HepG2 (cell line): Measurements from ENCODE around the gene RAD18. TPM values are rescaled to one million over a fixed set of nuclear protein-coding genes. Genes with fewer than 3 reads are reported as not detected.

Experiments used
- ATAC-seq: fragments of 200-7000 bp; cut with Tn5 transposase; 3 replicates; pipeline ENCODE4 v1.9.1; 2020; ENCODE audit warnings: mild to moderate bottlenecking, moderate library complexity
- BruUV-seq: library from RNA; stranded (reverse); fragments of 400-500 nt; replicated peaks from 2 replicates; lab custom pipeline; 2021; lab: Mats Ljungman, UMichigan
- CTCF ChIA-PET: fragments of 300-600 bp; formaldehyde crosslinking; extraction: SDS; loops from one replicate; lab custom pipeline; 2021; ENCODE audit warnings: low total read pairs, inconsistent platforms, low intra/inter-chr PET ratio; lab: Yijun Ruan, JAX
- POLR2A ChIA-PET: fragments of 350-600 bp; sonication (Branson Sonifier 250); formaldehyde crosslinking; loops from one replicate; lab custom pipeline; 2020; ENCODE audit warnings: antibody characterized with exemption, inconsistent platforms; lab: Yijun Ruan, JAX
- DNase-seq: peaks from one replicate; pipeline ENCODE4 v3.0.0-alpha.2; 2015; ENCODE audit warnings: low spot score
- FAIRE-seq: peaks from 3 replicates; lab custom pipeline; 2011; peaks lifted over from hg19 to GRCh38; lab: Jason Lieb, UNC
- H2AFZ ChIP-seq: one replicate; pipeline ENCODE4 v1.6.1; 2011; ENCODE audit warnings: low read length, inconsistent platforms
- H3K27ac ChIP-seq: fragments of 300-600 bp; 3 replicates; pipeline ENCODE4 v1.8.0; 2011; ENCODE audit warnings: mixed run types, mild to moderate bottlenecking, mixed read lengths, low read length, inconsistent platforms; ENCODE audit not compliant: insufficient read depth; ENCODE audit errors: extremely low read length
- H3K27me3 ChIP-seq, 2 experiments: fragments of 200-600 bp in 1 of 2; 2 replicates in 1 of 2; 3 replicates in 1 of 2; pipeline versions ENCODE4 v1.6.0 to v1.8.0; 2011; ENCODE audit warnings: low read length in 2 of 2, mild to moderate bottlenecking in 2 of 2, moderate library complexity in 2 of 2, inconsistent platforms in 1 of 2; ENCODE audit not compliant: insufficient read depth in 2 of 2, control insufficient read depth in 1 of 2
- H3K36me3 ChIP-seq, 2 experiments: fragments of 200-600 bp in 1 of 2; replicated peaks in 1 of 2; 2 replicates in 1 of 2; 3 replicates in 1 of 2; pipeline versions ENCODE4 v1.5.1 to v1.8.0; 2011; ENCODE audit warnings: low read length in 2 of 2, inconsistent platforms in 1 of 2; ENCODE audit not compliant: insufficient read depth in 2 of 2, control insufficient read depth in 1 of 2
- H3K4me1 ChIP-seq: 2 replicates; pipeline ENCODE4 v1.5.1; 2012; ENCODE audit warnings: low read length, inconsistent platforms; ENCODE audit not compliant: insufficient read depth
- H3K4me2 ChIP-seq: 2 replicates; pipeline ENCODE4 v1.6.0; 2011; ENCODE audit warnings: low read depth, low read length, inconsistent platforms
- H3K4me3 ChIP-seq, 3 experiments: fragments of 200-600 bp in 1 of 3; sonication (generic), shearing (Covaris generic) in 1 of 3; replicated peaks in 1 of 3; 2 replicates each; pipeline ENCODE4 v1.5.1; 2011 to 2016; ENCODE audit warnings: low read length in 3 of 3, inconsistent platforms in 2 of 3, low read depth in 2 of 3, mild to moderate bottlenecking in 2 of 3, control low read depth in 1 of 3, mixed read lengths in 1 of 3; ENCODE audit not compliant: insufficient read depth in 1 of 3
- H3K79me2 ChIP-seq: one replicate; pipeline ENCODE4 v1.6.1; 2011; ENCODE audit warnings: low read length, inconsistent platforms; ENCODE audit not compliant: insufficient read depth
- H3K9ac ChIP-seq: 2 replicates; pipeline ENCODE4 v1.6.0; 2011; ENCODE audit warnings: mild to moderate bottlenecking, low read depth, low read length, inconsistent platforms; ENCODE audit not compliant: insufficient read depth
- H3K9me3 ChIP-seq: 2 replicates; pipeline ENCODE4 v1.5.1; 2012; ENCODE audit warnings: mild to moderate bottlenecking, low read length
- H4K20me1 ChIP-seq: 2 replicates; pipeline ENCODE4 v1.6.0; 2011; ENCODE audit warnings: inconsistent platforms, mild to moderate bottlenecking, low read length, moderate library complexity; ENCODE audit not compliant: insufficient read depth
- ATF1 ChIP-seq: IDR thresholded peaks from 2 replicates; pipeline ENCODE4 v1.6.1; 2016; ENCODE audit warnings: mild to moderate bottlenecking, control low read depth
- PAXIP1 ChIP-seq: sonication (generic); formaldehyde crosslinking; conservative IDR thresholded peaks from 2 replicates; pipeline ENCODE4 v1.4.0; 2020; ENCODE audit warnings: mild to moderate bottlenecking, missing genetic modification reagents, moderate library complexity
- RXRA ChIP-seq: sonication (generic); formaldehyde crosslinking; IDR thresholded peaks from 2 replicates; pipeline ENCODE4 v1.5.1; 2020; ENCODE audit warnings: missing genetic modification reagents
- SALL1 ChIP-seq: sonication (generic); formaldehyde crosslinking; IDR thresholded peaks from 2 replicates; pipeline ENCODE4 v1.8.0; 2022; ENCODE audit warnings: mild to moderate bottlenecking, missing genetic modification reagents
- ZNF138 ChIP-seq: sonication (generic); formaldehyde crosslinking; IDR thresholded peaks from 2 replicates; pipeline ENCODE4 v1.5.0; 2020; ENCODE audit warnings: mild to moderate bottlenecking, low read depth, missing genetic modification reagents
- ZNF558 ChIP-seq: sonication (generic); formaldehyde crosslinking; IDR thresholded peaks from 2 replicates; pipeline ENCODE4 v1.9.0; 2022; ENCODE audit warnings: mild to moderate bottlenecking, missing genetic modification reagents, borderline replicate concordance
- ZNF574 ChIP-seq: sonication (generic); formaldehyde crosslinking; IDR thresholded peaks from 2 replicates; pipeline ENCODE4 v1.4.0; 2020; ENCODE audit warnings: missing genetic modification reagents
- ZNF616 ChIP-seq: sonication (generic); formaldehyde crosslinking; IDR thresholded peaks from 2 replicates; pipeline ENCODE4 v1.5.0; 2020; ENCODE audit warnings: low read depth, mild to moderate bottlenecking, missing genetic modification reagents
- WGBS: methylation state at CpG from one replicate; pipeline ENCODE4 v1.1.6; 2017; ENCODE audit warnings: low lambda C conversion rate; 5-methylcytosine and 5-hydroxymethylcytosine counted together
- in situ Hi-C: cut with HindIII; loops from 2 replicates; pipeline ENCODE4 v1.10.0; 2017; ENCODE audit warnings: low pct_unique_long_range_greater_than_20kb; ENCODE audit not compliant: extremely low pct_ligation_motif_present
- intact Hi-C: fragments of 100-400 bp; cut with micrococcal nuclease; formaldehyde crosslinking; loops from one replicate; pipeline ENCODE4 v1.10.0; 2022; ENCODE audit not compliant: unreplicated experiment
- polyA plus RNA-seq, 8 experiments: library from polyadenylated mRNA; depleted of rRNA in 3 of 8; stranded (reverse) in 7 of 8; unstranded in 1 of 8; fragments of >200 nt; fragmentation: Illumina TruSeq in 4 of 8; extraction: Trizol in 4 of 8; gene quantifications; 2 replicates each; pipeline versions ENCODE4 v1.2.1 to v1.2.3, GENCODE V29; 2011 to 2016; ENCODE audit warnings: low read depth in 4 of 8, missing spikeins in 1 of 8, mixed read lengths in 1 of 8; ENCODE audit not compliant: insufficient read depth in 1 of 8
- total RNA-seq, 5 experiments: library from RNA; depleted of rRNA; stranded (reverse); fragments of >200 nt; fragmentation: Illumina TruSeq; extraction: Trizol; gene quantifications; 2 replicates each; pipeline ENCODE4 v1.2.3, GENCODE V29; 2016; ENCODE audit warnings: low read depth in 1 of 5

The RAD18 gene
- total and polyA plus RNA-seq, 2 of the 13 experiments (the other 11 are each of a cell fraction or from before 2014, with no cell fraction given), result 5.9 to 20.7 TPM

DNA sequence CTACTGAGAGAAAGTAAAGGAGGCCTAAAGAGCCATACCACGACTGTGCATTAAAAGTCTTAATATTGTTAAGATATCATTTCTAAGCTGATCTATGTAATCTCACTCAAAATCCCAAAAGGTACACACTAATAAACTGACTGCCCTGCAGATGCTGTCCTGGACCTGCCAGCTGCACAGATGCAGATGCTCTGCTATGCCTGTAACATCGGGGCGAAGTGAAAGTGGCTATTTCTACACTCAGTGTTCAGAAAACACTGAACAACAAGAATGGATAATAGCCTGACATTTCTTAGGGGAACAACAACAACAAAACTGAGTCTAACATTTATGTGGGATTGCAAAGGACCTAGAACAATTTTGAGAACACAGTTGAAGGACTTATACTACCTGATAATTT, 31.9 kb downstream of the RAD18 start:
- ChIA-PET POLR2A (no interaction called here), CTCF (no interaction called here)
- in situ Hi-C loops (no loop called here), intact Hi-C loops (no loop called here)
- no peak for ATAC-seq
- H3K79me2 ChIP-seq, result no peaks in the 10 kb centered on the region
- no peak overlapping the region for H3K27ac ChIP-seq
- TF ChIP-seq ZNF558 (CRISPR knock-in tag) (no peak), ATF1 (CRISPR knock-in tag) (no peak), ZNF616 (CRISPR knock-in tag) (no peak), PAXIP1 (no peak), SALL1 (no peak), ZNF138 (CRISPR knock-in tag) (no peak), ZNF574 (CRISPR knock-in tag) (no peak), RXRA (CRISPR knock-in tag) (no peak)
- H3K9me3 ChIP-seq, result no peaks in the 10 kb centered on the region
- no peaks in the 10 kb centered on the region for H4K20me1 ChIP-seq
- no TSS peak for BruUV-seq
- no peak overlapping the region for H3K4me3 ChIP-seq
- H3K4me2 ChIP-seq, result no peak overlapping the region
- WGBS, result 92% methylated on average over 3 of the region's 3 CpGs
- H3K9ac ChIP-seq, result no peak overlapping the region
- FAIRE-seq, result no peak
- H2AFZ ChIP-seq, result no peak overlapping the region
- no peak for DNase-seq
- no peaks in the 10 kb centered on the region for H3K27me3 ChIP-seq
- peaks cover 0 to 13% of the 10 kb centered on the region in 2 experiments; a peak in 2 of 5 replicates for H3K36me3 ChIP-seq
- H3K4me1 ChIP-seq, result no peaks in the 10 kb centered on the region
